GM12865 (cell line): ENCODE measurements around the gene AR.
A peak's percentile ranks its signal among the peaks of the same experiment; 100 is the strongest.
"Not testable (repeated sequence)": the region's sequence is repeated elsewhere in the genome, so short reads cannot be mapped to it uniquely, and the experiment has no call there.

ENCODE experiments used
- DNase-seq: peaks from one replicate; pipeline ENCODE4 v3.0.0; 2010; ENCODE audit warnings: low read depth
- H3K4me3 ChIP-seq: 2 replicates; pipeline ENCODE4 v1.5.1; 2011; ENCODE audit warnings: mild to moderate bottlenecking, low read depth, low read length, control low read depth
- CTCF ChIP-seq: IDR thresholded peaks from 2 replicates; pipeline ENCODE4 v1.5.1; 2011; ENCODE audit warnings: low read length, control low read depth, low read depth, inconsistent platforms; ENCODE audit not compliant: insufficient read depth; ENCODE audit errors: missing control alignments

AR gene

GRCh38 chrX:67635424-67635823, 91.6 kb downstream of the AR start:
- no peak for DNase-seq
- no peak for TF ChIP-seq CTCF
- no peak overlapping the region for H3K4me3 ChIP-seq

GRCh38 chrX:67636532-67636931, 92.7 kb downstream of the AR start:
- no peak for TF ChIP-seq CTCF
- H3K4me3 ChIP-seq: no peak overlapping the region
- DNase-seq: no peak

- not testable (repeated sequence) for H3K4me3 ChIP-seq
Observed at GRCh38 chrX:67637293-67637692, 93.5 kb downstream of the AR start.

GRCh38 chrX:67648361-67648760, 104.5 kb downstream of the AR start:
- H3K4me3 ChIP-seq: no peak overlapping the region
- no peak for DNase-seq
- no peak for TF ChIP-seq CTCF

More at GRCh38 chrX:67637293-67637692, 93.5 kb downstream of the AR start:
- not testable (repeated sequence) for DNase-seq

- no peak for TF ChIP-seq CTCF
- no peak overlapping the region for H3K4me3 ChIP-seq
- peak; percentile 5 for DNase-seq
Observed at GRCh38 chrX:67651437-67652142, 107.8 kb downstream of the AR start.

GRCh38 chrX:67652543-67652942, 108.7 kb downstream of the AR start:
- no peak for TF ChIP-seq CTCF
- H3K4me3 ChIP-seq: no peak overlapping the region
- no peak for DNase-seq

- DNase-seq: no peak
- H3K4me3 ChIP-seq: no peak overlapping the region
- no peak for TF ChIP-seq CTCF
Observed at GRCh38 chrX:67654301-67654700, 110.5 kb downstream of the AR start.

GRCh38 chrX:67665583-67665982, 121.8 kb downstream of the AR start:
- no peak overlapping the region for H3K4me3 ChIP-seq
- no peak for TF ChIP-seq CTCF
- DNase-seq: no peak

GRCh38 chrX:67670717-67671116, 126.9 kb downstream of the AR start:
- DNase-seq: not testable (repeated sequence)

More at GRCh38 chrX:67670717-67671116, 126.9 kb downstream of the AR start:
- not testable (repeated sequence) for H3K4me3 ChIP-seq
